ENCODE results near the gene DENND5A.

DNA sequence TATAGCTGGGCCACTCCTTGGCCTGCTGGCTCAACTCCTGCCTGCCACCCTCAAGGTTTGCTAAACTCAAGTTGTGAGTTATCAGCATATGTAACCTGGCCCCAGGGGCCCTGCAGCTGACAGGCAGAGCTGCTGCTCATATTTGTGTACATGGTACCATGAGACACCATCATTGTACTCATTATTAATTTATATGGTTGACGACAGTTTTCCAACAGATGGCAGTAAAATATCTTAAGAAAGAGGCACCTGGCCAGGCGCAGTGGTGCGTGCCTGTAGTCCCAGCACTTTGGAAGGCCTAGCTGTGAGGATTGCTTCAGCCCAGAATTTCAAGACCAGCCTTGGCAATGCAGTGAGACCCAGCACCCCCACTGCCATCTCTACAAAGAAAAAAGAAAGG, 11.4 kb upstream of the DENND5A start:
- TF ChIP-seq, protein P1, sequence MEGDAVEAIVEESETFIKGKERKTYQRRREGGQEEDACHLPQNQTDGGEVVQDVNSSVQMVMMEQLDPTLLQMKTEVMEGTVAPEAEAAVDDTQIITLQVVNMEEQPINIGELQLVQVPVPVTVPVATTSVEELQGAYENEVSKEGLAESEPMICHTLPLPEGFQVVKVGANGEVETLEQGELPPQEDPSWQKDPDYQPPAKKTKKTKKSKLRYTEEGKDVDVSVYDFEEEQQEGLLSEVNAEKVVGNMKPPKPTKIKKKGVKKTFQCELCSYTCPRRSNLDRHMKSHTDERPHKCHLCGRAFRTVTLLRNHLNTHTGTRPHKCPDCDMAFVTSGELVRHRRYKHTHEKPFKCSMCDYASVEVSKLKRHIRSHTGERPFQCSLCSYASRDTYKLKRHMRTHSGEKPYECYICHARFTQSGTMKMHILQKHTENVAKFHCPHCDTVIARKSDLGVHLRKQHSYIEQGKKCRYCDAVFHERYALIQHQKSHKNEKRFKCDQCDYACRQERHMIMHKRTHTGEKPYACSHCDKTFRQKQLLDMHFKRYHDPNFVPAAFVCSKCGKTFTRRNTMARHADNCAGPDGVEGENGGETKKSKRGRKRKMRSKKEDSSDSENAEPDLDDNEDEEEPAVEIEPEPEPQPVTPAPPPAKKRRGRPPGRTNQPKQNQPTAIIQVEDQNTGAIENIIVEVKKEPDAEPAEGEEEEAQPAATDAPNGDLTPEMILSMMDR (IDR thresholded peaks at IDR 0.05; ENCODE audit: insufficient read depth, low read depth, low read length), result no peak
- TF ChIP-seq EZH2 (IDR thresholded peaks at IDR 0.05; ENCODE audit: insufficient read depth, low read length), result no peak
